K562 (cell line): ENCODE results near the gene SCMH1. TPM values are rescaled to one million over a fixed set of nuclear protein-coding genes. Genes with fewer than 3 reads are reported as not detected.

Source experiments
- BCL6 ChIP-seq: fragments of 250-450 bp; sonication (Bioruptor Pico); IDR thresholded peaks from 2 replicates; pipeline ENCODE4 v1.4.0; 2020
- CAMTA2 ChIP-seq: fragments of 250-450 bp; sonication (Bioruptor Pico); conservative IDR thresholded peaks from 2 replicates; pipeline ENCODE4 v1.5.1; 2022
- CBFA2T3 ChIP-seq: fragments of 450-650 bp; IDR thresholded peaks from 2 replicates; pipeline ENCODE4 v1.6.1; 2017
- CBX3 ChIP-seq, 2 experiments: IDR thresholded peaks; 1 replicate in 1 of 2; 2 replicates in 1 of 2; pipeline ENCODE4 v1.6.1; 2012; ENCODE audit warnings: inconsistent platforms in 2 of 2, low read length in 2 of 2, borderline replicate concordance in 1 of 2, control low read depth in 1 of 2
- CCNT2 ChIP-seq: IDR thresholded peaks from 2 replicates; pipeline ENCODE4 v1.6.1; 2011; ENCODE audit warnings: borderline replicate concordance, low read depth, mild to moderate bottlenecking, moderate library complexity, mixed read lengths, low read length; ENCODE audit not compliant: insufficient read length; ENCODE audit errors: extremely low read depth
- CUX1 ChIP-seq: fragments of 200-800 bp; sonication (Bioruptor generic); IDR thresholded peaks from 2 replicates; pipeline ENCODE4 v1.6.1; 2016; ENCODE audit warnings: missing genetic modification characterization, missing compliant biosample characterization
- HDAC6 ChIP-seq: IDR thresholded peaks from 2 replicates; pipeline ENCODE4 v1.6.1; 2012; ENCODE audit warnings: low read depth, mild to moderate bottlenecking, control low read depth, inconsistent platforms, low read length, moderate library complexity
- HLTF ChIP-seq: fragments of 450-650 bp; IDR thresholded peaks from 2 replicates; pipeline ENCODE4 v1.6.1; 2016
- KAT7 ChIP-seq: sonication (generic); formaldehyde crosslinking; IDR thresholded peaks from 2 replicates; pipeline ENCODE4 v1.8.0; 2022; ENCODE audit warnings: missing genetic modification reagents, mild to moderate bottlenecking, borderline replicate concordance
- KDM5B ChIP-seq: fragments of 200-600 bp; sonication (generic); IDR thresholded peaks from 2 replicates; pipeline ENCODE4 v1.6.1; 2012; ENCODE audit warnings: low read depth, mild to moderate bottlenecking, moderate library complexity, low read length, control low read depth, inconsistent platforms; ENCODE audit not compliant: insufficient replicate concordance
- KLF6 ChIP-seq: fragments of 250-450 bp; sonication (Bioruptor Pico); IDR thresholded peaks from 2 replicates; pipeline ENCODE4 v1.4.0; 2020; ENCODE audit warnings: mild to moderate bottlenecking, moderate library complexity, borderline replicate concordance
- MEF2A ChIP-seq: IDR thresholded peaks from 2 replicates; pipeline ENCODE4 v1.6.1; 2011; ENCODE audit warnings: low read depth, mild to moderate bottlenecking, low read length, moderate library complexity; ENCODE audit not compliant: control insufficient read depth
- NR2F6 ChIP-seq: fragments of 450-650 bp; formaldehyde crosslinking; IDR thresholded peaks from 2 replicates; pipeline ENCODE4 v1.4.0; 2020; ENCODE audit warnings: mild to moderate bottlenecking
- RNF2 ChIP-seq: sonication (generic); IDR thresholded peaks from 2 replicates; pipeline ENCODE4 v1.6.1; 2016
- SMARCA5 ChIP-seq: fragments of 450-650 bp; IDR thresholded peaks from 2 replicates; pipeline ENCODE4 v1.6.1; 2016
- TAF9B ChIP-seq: fragments of 450-650 bp; IDR thresholded peaks from 2 replicates; pipeline ENCODE4 v1.6.1; 2018; ENCODE audit warnings: mild to moderate bottlenecking; ENCODE audit not compliant: partially characterized antibody
- TOE1 ChIP-seq, 2 experiments: fragments of 450-650 bp in 1 of 2; sonication (generic) in 1 of 2; formaldehyde crosslinking in 1 of 2; IDR thresholded peaks; 2 replicates each; pipeline versions ENCODE4 v1.7.1 to v1.8.0; 2016 to 2022; ENCODE audit warnings: borderline replicate concordance in 2 of 2, mild to moderate bottlenecking in 2 of 2, antibody characterized with exemption in 1 of 2, inconsistent platforms in 1 of 2, low read depth in 1 of 2, missing genetic modification reagents in 1 of 2, moderate library complexity in 1 of 2
- ZBTB8A ChIP-seq: fragments of 450-650 bp; IDR thresholded peaks from 2 replicates; pipeline ENCODE4 v1.6.1; 2018; ENCODE audit warnings: mild to moderate bottlenecking, moderate library complexity; ENCODE audit not compliant: partially characterized antibody
- ZKSCAN1 ChIP-seq: fragments of 150-350 bp; IDR thresholded peaks from 2 replicates; pipeline ENCODE4 v1.6.1; 2016; ENCODE audit warnings: low read depth, low read length
- ZNF146 ChIP-seq: IDR thresholded peaks from one replicate; pipeline ENCODE4 v1.6.1; 2018; ENCODE audit warnings: missing compliant biosample characterization; ENCODE audit not compliant: unreplicated experiment
- ZNF217 ChIP-seq: sonication (generic); formaldehyde crosslinking; IDR thresholded peaks from 2 replicates; pipeline ENCODE4 v1.8.0; 2022; ENCODE audit warnings: mild to moderate bottlenecking, missing genetic modification reagents
- polyA plus RNA-seq, 8 experiments: library from polyadenylated mRNA; depleted of rRNA in 4 of 8; stranded (reverse) in 5 of 8; unstranded in 3 of 8; fragments of >200 nt; fragmentation: Nextera tagmentation in 2 of 8; fragmentation: Illumina TruSeq in 1 of 8; extraction: Ambion mirVana in 2 of 8; extraction: Trizol in 1 of 8; gene quantifications; 2 replicates each; pipeline versions ENCODE4 v1.2.1 to v1.2.3, GENCODE V29; 2011 to 2014; ENCODE audit warnings: inconsistent platforms in 1 of 8, missing spikeins in 1 of 8
- total RNA-seq, 7 experiments: library from RNA; depleted of rRNA in 6 of 7; stranded (reverse); fragments of >200 nt in 6 of 7; fragmentation: Illumina TruSeq in 2 of 7; extraction: Trizol in 2 of 7; gene quantifications; 2 replicates each; pipeline versions ENCODE4 v1.2.1 to v1.2.3, GENCODE V29; 2011 to 2021; ENCODE audit warnings: low replicate concordance in 1 of 7
- TF ChIP-seq, protein P1 (sequence below): fragments of 250-450 bp; sonication (Bioruptor Pico); IDR thresholded peaks from 2 replicates; pipeline ENCODE4 v1.5.0; 2021
- TF ChIP-seq, protein P2 (sequence below): sonication (generic); formaldehyde crosslinking; IDR thresholded peaks from 2 replicates; pipeline ENCODE4 v1.8.0; 2022; ENCODE audit warnings: mild to moderate bottlenecking, missing genetic modification reagents

SCMH1 gene
- total and polyA plus RNA-seq, 9 of the 15 experiments (the other 6 are each of a cell fraction or from before 2014, with no cell fraction given): 8.5 to 37.0 (median 26.8) TPM

GRCh38 chr1:41003640-41004220 is 238.4 kb downstream of the SCMH1 start (continued):
- TF ChIP-seq CUX1 (CRISPR knock-in tag): peak; percentile 84; the same call in 1 of the 2 replicates
- TF ChIP-seq, protein P1, sequence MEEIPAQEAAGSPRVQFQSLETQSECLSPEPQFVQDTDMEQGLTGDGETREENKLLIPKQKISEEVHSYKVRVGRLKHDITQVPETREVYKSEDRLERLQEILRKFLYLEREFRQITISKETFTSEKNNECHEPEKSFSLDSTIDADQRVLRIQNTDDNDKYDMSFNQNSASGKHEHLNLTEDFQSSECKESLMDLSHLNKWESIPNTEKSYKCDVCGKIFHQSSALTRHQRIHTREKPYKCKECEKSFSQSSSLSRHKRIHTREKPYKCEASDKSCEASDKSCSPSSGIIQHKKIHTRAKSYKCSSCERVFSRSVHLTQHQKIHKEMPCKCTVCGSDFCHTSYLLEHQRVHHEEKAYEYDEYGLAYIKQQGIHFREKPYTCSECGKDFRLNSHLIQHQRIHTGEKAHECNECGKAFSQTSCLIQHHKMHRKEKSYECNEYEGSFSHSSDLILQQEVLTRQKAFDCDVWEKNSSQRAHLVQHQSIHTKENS (CRISPR knock-in tag): no peak
- no peak for TF ChIP-seq ZNF146 (CRISPR knock-in tag)
- no peak for TF ChIP-seq HLTF
- no peak for TF ChIP-seq BCL6 (CRISPR knock-in tag)
- TF ChIP-seq RNF2: peak; percentile 96
- peak; percentile 3 for TF ChIP-seq KDM5B
- TF ChIP-seq HDAC6: no peak
- peak; percentile 96 for TF ChIP-seq CCNT2
- peak; percentile 94 for TF ChIP-seq TOE1 (IDR thresholded peaks at IDR 0.05; ENCODE audit: borderline replicate concordance)
- no peak for TF ChIP-seq TOE1 (CRISPR knock-in tag; IDR thresholded peaks at IDR 0.05; ENCODE audit: borderline replicate concordance, low read depth)
- no peak for TF ChIP-seq ZNF217 (CRISPR knock-in tag)
- peak; percentile 74; the same call in 1 of the 2 replicates for TF ChIP-seq ZKSCAN1
- TF ChIP-seq CBFA2T3: peak; percentile 97
- TF ChIP-seq KAT7 (CRISPR knock-in tag): no peak
- no peak for TF ChIP-seq MEF2A
- TF ChIP-seq, protein P2, sequence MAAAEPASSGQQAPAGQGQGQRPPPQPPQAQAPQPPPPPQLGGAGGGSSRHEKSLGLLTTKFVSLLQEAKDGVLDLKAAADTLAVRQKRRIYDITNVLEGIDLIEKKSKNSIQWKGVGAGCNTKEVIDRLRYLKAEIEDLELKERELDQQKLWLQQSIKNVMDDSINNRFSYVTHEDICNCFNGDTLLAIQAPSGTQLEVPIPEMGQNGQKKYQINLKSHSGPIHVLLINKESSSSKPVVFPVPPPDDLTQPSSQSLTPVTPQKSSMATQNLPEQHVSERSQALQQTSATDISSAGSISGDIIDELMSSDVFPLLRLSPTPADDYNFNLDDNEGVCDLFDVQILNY (CRISPR knock-in tag): no peak
- peak; percentile 100 for TF ChIP-seq TAF9B
- no peak for TF ChIP-seq CAMTA2 (CRISPR knock-in tag)
- peak in 1 of 2 experiments; percentile 96; a peak in 2 of 3 replicates for TF ChIP-seq CBX3 (IDR thresholded peaks at IDR 0.05; ENCODE audit: borderline replicate concordance in 1 of 2, low read length in 2 of 2)
- no peak for TF ChIP-seq ZBTB8A
- no peak for TF ChIP-seq SMARCA5
- TF ChIP-seq KLF6 (CRISPR knock-in tag): no peak
- TF ChIP-seq NR2F6 (CRISPR knock-in tag): no peak
